Tibial nerve (tissue), 4 donors: ENCODE results near the gene DDX60. TPM values are rescaled to one million over a fixed set of nuclear protein-coding genes. Genes with fewer than 3 reads are reported as not detected.
"Not testable (repeated sequence)": the region's sequence is repeated elsewhere in the genome, so short reads cannot be mapped to it uniquely, and the experiment has no call there.

Experiments
- DNase-seq, 2 donors: peaks; one replicate each; pipeline ENCODE4 v3.0.0-alpha.2; 2019; ENCODE audit warnings: low spot score in 2 of 2
- H3K27ac ChIP-seq, 4 donors: fragments of 200-600 bp; sonication (generic) in 3 of 4; one replicate each; pipeline ENCODE4 v1.5.1; 2017 to 2019; ENCODE audit warnings: mild to moderate bottlenecking in 1 of 4
- H3K27me3 ChIP-seq, 2 donors: fragments of 200-600 bp; sonication (generic) in 1 of 2; one replicate each; pipeline versions ENCODE4 v1.5.1 to v1.6.0; 2017 to 2019
- H3K36me3 ChIP-seq, 3 donors: fragments of 200-600 bp; sonication (generic); one replicate each; pipeline ENCODE4 v1.5.1; 2018 to 2019
- H3K4me1 ChIP-seq, 4 donors: fragments of 200-600 bp; sonication (generic) in 3 of 4; one replicate each; pipeline ENCODE4 v1.5.1; 2017 to 2019
- H3K4me3 ChIP-seq, 4 donors: fragments of 200-600 bp; sonication (generic) in 3 of 4; one replicate each; pipeline ENCODE4 v1.5.1; 2017 to 2019; ENCODE audit warnings: mild to moderate bottlenecking in 1 of 4, moderate library complexity in 1 of 4
- H3K9me3 ChIP-seq, 4 donors: fragments of 200-600 bp; sonication (generic) in 3 of 4; one replicate each; pipeline ENCODE4 v1.5.1; 2017 to 2019
- CTCF ChIP-seq, 5 experiments: fragments of 200-600 bp in 3 of 5; fragments of 450-650 bp in 2 of 5; sonication (generic) in 3 of 5; IDR thresholded peaks; one replicate each; pipeline ENCODE4 v1.5.1; 2016 to 2019; ENCODE audit warnings: antibody characterized with exemption in 5 of 5, mild to moderate bottlenecking in 3 of 5, moderate library complexity in 2 of 5
- EP300 ChIP-seq, 2 donors: sonication (generic); formaldehyde crosslinking; IDR thresholded peaks; one replicate each; pipeline ENCODE4 v1.6.1; 2017; ENCODE audit warnings: antibody characterized with exemption in 2 of 2, mild to moderate bottlenecking in 1 of 2
- POLR2A ChIP-seq, 2 donors: fragments of 450-650 bp; IDR thresholded peaks; one replicate each; pipeline ENCODE4 v1.6.1; 2017; ENCODE audit warnings: antibody characterized with exemption in 2 of 2, mild to moderate bottlenecking in 2 of 2, moderate library complexity in 2 of 2
- WGBS, 2 donors: methylation state at CpG; one replicate each; pipeline ENCODE4 v1.1.5; 2018; 5-methylcytosine and 5-hydroxymethylcytosine counted together
- total RNA-seq, 4 donors: library from RNA; depleted of rRNA; stranded (reverse); fragments of >200 nt; gene quantifications; one replicate each; pipeline ENCODE4 v1.1.0, GENCODE V29; 2016

Gene DDX60
- total RNA-seq, 4 donors from 2014 or later: 9.9 to 33.9 (median 20.6) TPM

- Histone ChIP-seq H3K27me3 (no peaks in the 10 kb centered on the region), H3K4me1 (no peaks in the 10 kb centered on the region), H3K36me3 (no peaks in the 10 kb centered on the region), H3K27ac (no peak overlapping the region), H3K9me3 (no peaks in the 10 kb centered on the region), H3K4me3 (no peak overlapping the region)
- no peak for TF ChIP-seq POLR2A (IDR thresholded peaks at IDR 0.05)
- no peak for TF ChIP-seq CTCF (IDR thresholded peaks at IDR 0.05)
- no peak for TF ChIP-seq EP300 (IDR thresholded peaks at IDR 0.05)
- no peak for DNase-seq
- WGBS, 2 donors: 69 to 79% methylated on average over 1 of the region's 1 CpG
Measured at GRCh38 chr4:168334053-168334452, 15.5 kb upstream of the DDX60 start.

- H3K4me3 ChIP-seq, H3K4me1 ChIP-seq, H3K36me3 ChIP-seq, H3K27me3 ChIP-seq, H3K27ac ChIP-seq, DNase-seq, H3K9me3 ChIP-seq: not testable (repeated sequence)
- WGBS, 2 donors: 70 to 93% methylated on average over 2 to 3 of the region's 3 CpGs
Measured at GRCh38 chr4:168330575-168330974, 12.0 kb upstream of the DDX60 start.

- no peak overlapping the region for H3K4me3 ChIP-seq
- DNase-seq: no peak
- TF ChIP-seq EP300 (IDR thresholded peaks at IDR 0.05) (no peak), POLR2A (IDR thresholded peaks at IDR 0.05) (no peak), CTCF (IDR thresholded peaks at IDR 0.05) (no peak)
- no peaks in the 10 kb centered on the region for H3K4me1 ChIP-seq
- no peaks in the 10 kb centered on the region for H3K9me3 ChIP-seq
- H3K36me3 ChIP-seq: peaks cover 0 to 4% (median 0%) of the 10 kb centered on the region in 3 donors
- H3K27ac ChIP-seq: no peak overlapping the region
- 81% methylated on average over 4 of the region's 4 CpGs for WGBS, 2 donors
- H3K27me3 ChIP-seq: no peaks in the 10 kb centered on the region
Measured at GRCh38 chr4:168325591-168325990, 7.0 kb upstream of the DDX60 start.

GRCh38 chr4:168321006-168321405 lies 2.5 kb upstream of the DDX60 start:
- H3K4me3 ChIP-seq: no peak overlapping the region
- H3K36me3 ChIP-seq: peaks cover 0 to 4% (median 0%) of the 10 kb centered on the region in 3 donors
- H3K4me1 ChIP-seq: peaks cover 0 to 27% (median 4%) of the 10 kb centered on the region in 4 donors
- H3K27ac ChIP-seq: no peak overlapping the region
- TF ChIP-seq POLR2A (IDR thresholded peaks at IDR 0.05): no peak
- no peak for TF ChIP-seq EP300 (IDR thresholded peaks at IDR 0.05)
- no peaks in the 10 kb centered on the region for H3K27me3 ChIP-seq
- no peaks in the 10 kb centered on the region for H3K9me3 ChIP-seq
- DNase-seq: no peak
- 76 to 77% methylated on average over 3 of the region's 3 CpGs for WGBS, 2 donors

GRCh38 chr4:168319486-168320019 lies 1.0 kb upstream of the DDX60 start:
- no peaks in the 10 kb centered on the region for H3K27me3 ChIP-seq
- H3K4me3 ChIP-seq: peak overlapping the region in 2 of 4 donors; percentile 77 to 93
- peaks cover 0 to 27% (median 4%) of the 10 kb centered on the region in 4 donors for H3K4me1 ChIP-seq
- no peak for DNase-seq
- H3K9me3 ChIP-seq: no peaks in the 10 kb centered on the region
- no peak for TF ChIP-seq POLR2A (IDR thresholded peaks at IDR 0.05)
- TF ChIP-seq CTCF (IDR thresholded peaks at IDR 0.05): no peak
- no peak for TF ChIP-seq EP300 (IDR thresholded peaks at IDR 0.05)
- WGBS, 2 donors: 33 to 48% methylated on average over 3 of the region's 3 CpGs
- H3K27ac ChIP-seq: peak overlapping the region in 2 of 4 donors; percentile 96 to 97
- peaks cover 0 to 11% (median 0%) of the 10 kb centered on the region in 3 donors for H3K36me3 ChIP-seq

GRCh38 chr4:168317621-168318020 lies 931 bp downstream of the DDX60 start:
- 69 to 72% methylated on average over 4 of the region's 4 CpGs for WGBS, 2 donors
- Histone ChIP-seq H3K27me3 (no peaks in the 10 kb centered on the region), H3K27ac (peak overlapping the region in 3 of 4 donors; percentile 95 to 97 (median 96)), H3K9me3 (no peaks in the 10 kb centered on the region), H3K4me3 (peak overlapping the region; percentile 71 to 94 (median 85)), H3K36me3 (peaks cover 0 to 7% (median 0%) of the 10 kb centered on the region in 3 donors), H3K4me1 (peaks cover 0 to 27% (median 4%) of the 10 kb centered on the region in 4 donors)
- TF ChIP-seq CTCF (IDR thresholded peaks at IDR 0.05) (no peak), EP300 (IDR thresholded peaks at IDR 0.05) (no peak), POLR2A (IDR thresholded peaks at IDR 0.05) (no peak)
- DNase-seq: no peak
